ENCODE measurements around the gene CAPN2.
"Not testable (repeated sequence)": the region's sequence is repeated elsewhere in the genome, so short reads cannot be mapped to it uniquely, and the experiment has no call there.

The CAPN2 gene

DNA sequence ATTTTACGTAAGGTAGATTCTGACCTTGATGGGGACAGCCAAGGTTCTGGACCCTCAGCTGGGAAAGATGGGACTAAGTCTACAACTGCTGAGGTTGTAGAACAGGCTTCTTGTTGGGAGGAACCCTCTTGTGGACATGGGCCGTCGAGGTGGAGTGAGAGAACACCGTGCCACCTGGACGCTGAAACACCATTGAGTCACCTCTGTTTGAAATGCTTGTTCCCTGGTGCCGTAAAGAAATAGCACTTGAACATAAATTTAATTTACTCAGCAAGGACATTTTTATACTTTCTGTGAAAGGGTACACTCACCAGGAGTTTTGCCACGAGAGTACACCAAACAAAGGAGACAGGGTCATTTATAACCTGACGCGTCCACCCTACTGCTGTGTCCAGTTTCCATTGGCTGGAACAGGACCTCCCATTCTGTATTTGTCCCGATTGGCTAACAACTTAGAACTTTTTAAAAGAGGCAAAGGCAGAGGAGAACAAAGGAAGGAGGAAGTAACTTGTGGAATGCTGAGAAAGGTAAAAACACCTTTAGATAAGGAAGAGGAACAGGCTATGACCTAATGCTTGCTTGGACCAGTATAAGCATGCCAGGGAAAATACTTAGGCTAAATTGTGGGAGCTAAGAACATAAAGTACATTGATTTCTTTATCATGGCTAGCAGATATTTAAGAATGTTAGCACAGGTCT lies 27.8 kb downstream of the CAPN2 start:
- not testable (repeated sequence) for DNase-seq

DNA sequence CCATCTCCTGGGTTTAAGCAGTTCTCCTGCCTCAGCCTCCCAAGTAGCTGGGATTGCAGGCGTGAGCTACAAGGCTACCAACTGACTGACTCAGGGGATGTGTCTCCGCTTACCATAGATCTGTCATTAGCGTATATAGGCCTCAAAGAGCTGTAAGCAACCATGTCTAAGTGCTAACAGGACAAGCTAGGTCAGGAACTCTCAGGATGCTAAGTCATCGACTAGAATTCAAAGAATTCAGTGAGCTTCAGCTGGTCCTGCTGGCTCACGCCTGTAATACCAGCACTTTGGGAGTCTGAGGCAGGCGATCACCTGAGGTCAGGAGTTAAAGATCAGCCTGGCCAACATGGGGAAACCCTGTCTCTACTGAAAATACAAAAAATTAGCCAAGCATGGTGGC lies 29.5 kb downstream of the CAPN2 start:
- DNase-seq = no peak

DNA sequence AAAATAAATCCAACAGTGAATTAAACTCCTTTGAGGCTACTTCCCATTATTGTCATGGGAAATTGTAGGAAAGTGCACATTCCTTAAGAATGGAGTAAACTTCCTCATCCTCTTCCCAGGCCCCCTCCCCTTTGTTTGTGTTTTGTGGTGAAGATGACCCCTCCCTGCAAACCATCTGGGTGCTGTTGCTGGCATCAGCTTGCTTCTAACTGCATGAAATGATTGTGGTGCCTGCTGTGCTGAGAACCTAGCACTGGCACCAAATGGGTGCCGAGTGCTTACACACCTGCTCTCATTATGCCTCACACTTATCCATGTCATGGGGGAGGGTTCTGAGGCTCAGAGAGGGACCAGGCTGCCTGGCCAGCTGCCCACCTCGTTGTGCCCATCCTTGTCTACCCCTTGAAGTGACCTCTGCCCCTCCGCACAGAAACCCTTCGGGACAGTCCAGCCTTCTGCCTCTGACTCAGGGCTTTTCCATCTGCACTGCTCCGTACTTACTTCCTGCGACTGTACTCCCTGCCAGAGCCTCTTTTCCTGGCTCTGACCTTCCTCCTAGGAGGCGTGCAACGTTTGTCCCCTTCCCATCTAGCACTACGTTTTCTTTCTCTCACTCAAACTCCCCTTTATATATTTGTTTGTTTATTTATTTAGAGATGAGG lies 30.6 kb downstream of the CAPN2 start:
- DNase-seq = peak; percentile 55

DNA sequence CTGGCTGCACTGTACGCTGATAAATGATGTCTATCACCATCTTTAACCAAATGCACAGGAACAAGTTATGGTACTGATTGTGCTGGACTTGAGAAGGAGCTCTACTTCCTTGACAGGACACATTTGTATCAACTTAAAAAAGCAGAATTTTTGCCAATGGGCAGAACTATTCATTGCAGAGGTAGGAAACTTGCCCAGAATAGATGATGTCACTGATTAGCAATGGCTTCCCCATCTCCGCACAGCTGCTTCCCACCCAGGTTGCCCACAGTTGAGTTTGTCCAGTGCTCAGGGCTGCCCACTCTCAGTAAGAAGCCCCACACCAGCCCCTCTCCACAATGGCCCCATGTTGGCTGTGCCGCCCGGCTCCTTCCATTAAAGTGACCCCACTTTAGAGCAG lies 33.4 kb downstream of the CAPN2 start:
- no peak for DNase-seq

GRCh38 chr1:223747838-223748335 lies 35.5 kb downstream of the CAPN2 start:
- DNase-seq = no peak

- DNase-seq = no peak
Observed at GRCh38 chr1:223748405-223748772, 36.0 kb downstream of the CAPN2 start.

DNA sequence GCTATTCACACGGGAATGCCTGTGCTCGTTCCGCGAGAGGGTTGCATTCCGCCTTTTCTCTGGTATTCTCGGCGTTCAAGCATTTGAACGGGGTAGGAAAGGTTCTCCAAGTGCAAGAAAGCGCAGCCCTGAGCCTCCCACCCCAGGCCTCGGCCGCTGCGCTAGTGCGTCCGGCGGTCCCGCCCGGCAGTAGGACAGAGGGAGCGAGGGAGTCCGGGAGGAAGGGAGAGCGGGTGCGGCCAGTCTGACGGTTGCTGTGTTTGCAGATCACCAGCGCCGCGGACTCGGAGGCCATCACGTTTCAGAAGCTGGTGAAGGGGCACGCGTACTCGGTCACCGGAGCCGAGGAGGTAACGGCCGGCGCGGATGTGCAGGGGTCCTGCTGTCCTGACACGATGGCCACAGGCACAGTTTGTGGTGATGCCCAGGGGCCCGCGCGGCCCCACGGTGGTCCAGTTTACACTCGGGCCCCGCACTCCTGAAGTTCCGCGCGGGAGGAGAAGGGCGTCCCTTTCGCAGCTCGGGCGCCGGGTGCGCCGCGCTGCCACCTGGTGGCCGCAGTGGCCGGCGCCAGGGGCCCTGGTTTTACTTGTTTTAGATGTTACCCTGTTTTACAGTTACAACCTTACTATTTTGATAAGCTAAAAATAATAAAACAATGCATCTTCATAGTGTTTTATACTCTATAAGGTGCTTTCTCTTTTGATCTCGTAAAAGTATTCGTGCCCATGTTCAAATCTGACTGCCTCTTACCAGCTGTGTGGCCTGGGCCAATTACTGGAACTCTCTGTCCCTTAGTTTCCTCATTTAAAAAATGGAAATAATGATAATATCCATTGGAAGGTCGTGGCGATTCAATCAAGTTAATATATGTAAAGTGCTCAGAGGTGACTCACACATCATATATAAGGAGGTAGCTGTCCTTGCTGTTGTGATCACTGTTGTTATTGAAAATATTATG lies 36.7 kb downstream of the CAPN2 start:
- no peak for DNase-seq

GRCh38 chr1:223750730-223751570 lies 38.6 kb downstream of the CAPN2 start:
- no peak for DNase-seq

GRCh38 chr1:223751696-223752095 lies 39.4 kb downstream of the CAPN2 start:
- no peak for DNase-seq

- DNase-seq = no peak
Observed at GRCh38 chr1:223752721-223753515, 40.6 kb downstream of the CAPN2 start.

GRCh38 chr1:223754681-223755431 lies 42.5 kb downstream of the CAPN2 start:
- DNase-seq = no peak

GRCh38 chr1:223755432-223755792 lies 43.1 kb downstream of the CAPN2 start:
- DNase-seq = no peak

GRCh38 chr1:223755992-223756775 lies 43.8 kb downstream of the CAPN2 start:
- DNase-seq = no peak

DNA sequence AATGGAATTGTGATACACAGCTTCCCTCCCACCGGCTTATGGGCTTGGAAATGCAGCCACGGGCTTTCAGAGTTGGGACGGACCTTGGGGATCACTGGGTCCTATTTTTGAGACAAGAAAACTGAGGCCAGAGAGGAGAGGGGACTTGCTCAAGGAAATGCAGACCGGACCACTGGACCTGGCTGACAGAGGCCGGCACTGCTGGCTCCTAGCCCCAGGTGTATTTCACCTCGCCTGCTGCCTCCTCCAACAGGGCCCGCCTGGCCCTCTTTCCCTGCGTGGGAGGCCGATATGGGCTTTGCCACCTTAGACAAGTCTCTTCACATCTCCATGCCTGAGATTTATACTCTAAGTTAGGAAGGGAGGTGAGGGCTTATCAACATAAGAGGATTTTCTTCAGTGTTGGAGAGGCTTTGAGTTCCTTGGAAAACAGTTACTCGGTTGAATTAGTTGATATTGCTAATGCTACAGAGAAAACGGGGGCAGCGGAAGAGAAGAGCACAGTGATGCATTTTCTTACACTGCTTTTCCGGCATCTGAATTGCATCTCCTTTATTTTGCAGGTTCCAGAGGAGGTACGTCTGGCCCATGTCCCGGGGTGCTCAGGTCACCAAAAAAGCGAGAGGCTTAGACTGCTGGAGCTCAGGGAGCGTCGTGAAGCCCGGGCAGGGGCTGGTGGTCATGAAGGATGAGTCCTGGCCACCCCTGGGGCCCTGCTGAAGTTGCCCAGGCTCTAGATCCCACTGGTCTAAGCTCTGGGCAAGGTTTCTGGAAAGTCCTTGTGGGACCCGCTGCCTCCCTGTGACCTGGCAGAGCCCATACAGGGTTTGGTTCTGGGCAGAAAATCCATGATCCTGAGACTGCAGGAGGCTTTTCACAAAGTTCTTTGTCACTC lies 44.7 kb downstream of the CAPN2 start:
- no peak for DNase-seq

- no peak for DNase-seq
Observed at GRCh38 chr1:223758734-223759133, 46.4 kb downstream of the CAPN2 start.

DNA sequence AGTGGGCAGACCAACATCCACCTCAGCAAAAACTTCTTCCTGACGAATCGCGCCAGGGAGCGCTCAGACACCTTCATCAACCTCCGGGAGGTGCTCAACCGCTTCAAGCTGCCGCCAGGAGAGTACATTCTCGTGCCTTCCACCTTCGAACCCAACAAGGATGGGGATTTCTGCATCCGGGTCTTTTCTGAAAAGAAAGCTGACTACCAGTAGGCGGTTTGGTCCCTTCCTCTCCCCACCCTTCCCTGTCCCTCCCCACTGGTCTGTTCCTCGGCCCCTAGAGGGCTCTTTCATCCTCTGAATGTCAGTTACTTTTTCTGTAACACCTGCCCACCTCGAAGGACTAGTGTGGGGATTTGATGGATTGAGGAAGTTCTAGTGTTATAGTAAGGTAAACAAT lies 46.9 kb downstream of the CAPN2 start:
- no peak for DNase-seq

- no peak for DNase-seq
Observed at GRCh38 chr1:223760833-223761232, 48.5 kb downstream of the CAPN2 start.

- no peak for DNase-seq
Observed at GRCh38 chr1:223761411-223761810, 49.1 kb downstream of the CAPN2 start.

GRCh38 chr1:223763251-223763650 lies 50.9 kb downstream of the CAPN2 start:
- no peak for DNase-seq

All from COR-L47 (cell line).